K562 (cell line): ENCODE results near the gene VAC14. TPM values are rescaled to one million over a fixed set of nuclear protein-coding genes. Genes with fewer than 3 reads are reported as not detected.

Source experiments
- BCLAF1 ChIP-seq, 2 experiments: fragments of 450-650 bp in 1 of 2; IDR thresholded peaks; 2 replicates each; pipeline ENCODE4 v1.6.1; 2011 to 2017; ENCODE audit warnings: low read depth in 2 of 2, antibody characterized with exemption in 1 of 2, borderline replicate concordance in 1 of 2, low read length in 1 of 2, mild to moderate bottlenecking in 1 of 2, mixed read lengths in 1 of 2; ENCODE audit not compliant: control insufficient read depth in 1 of 2
- BRF1 ChIP-seq: IDR thresholded peaks from 3 replicates; pipeline ENCODE4 v1.6.1; 2011; ENCODE audit warnings: borderline replicate concordance, mild to moderate bottlenecking; ENCODE audit not compliant: insufficient read length; ENCODE audit errors: extremely low read depth
- EHMT2 ChIP-seq: fragments of 450-650 bp; IDR thresholded peaks from 2 replicates; pipeline ENCODE4 v1.6.1; 2018; ENCODE audit warnings: antibody characterized with exemption
- ESRRB ChIP-seq: fragments of 250-450 bp; sonication (Bioruptor Pico); IDR thresholded peaks from 2 replicates; pipeline ENCODE4 v1.5.0; 2020; ENCODE audit warnings: mild to moderate bottlenecking, moderate library complexity, borderline replicate concordance
- HCFC1 ChIP-seq: IDR thresholded peaks from 2 replicates; pipeline ENCODE4 v1.6.1; 2012; ENCODE audit warnings: low read depth, low read length, improper control_type of control experiment
- HDAC6 ChIP-seq: IDR thresholded peaks from 2 replicates; pipeline ENCODE4 v1.6.1; 2012; ENCODE audit warnings: low read depth, mild to moderate bottlenecking, control low read depth, inconsistent platforms, low read length, moderate library complexity
- HES1 ChIP-seq: fragments of 450-650 bp; IDR thresholded peaks from 2 replicates; pipeline ENCODE4 v1.6.1; 2016; ENCODE audit warnings: low read depth, mild to moderate bottlenecking, moderate library complexity
- KHSRP ChIP-seq: fragments of 450-650 bp; IDR thresholded peaks from 2 replicates; pipeline ENCODE4 v1.6.1; 2017
- RBM14 ChIP-seq: fragments of 200-400 bp; formaldehyde crosslinking; IDR thresholded peaks from 2 replicates; pipeline ENCODE4 v1.6.1; 2018; ENCODE audit warnings: low read depth, mild to moderate bottlenecking, low read length, moderate library complexity, borderline replicate concordance; ENCODE audit not compliant: insufficient read depth
- SMAD4 ChIP-seq: fragments of 250-450 bp; sonication (Bioruptor Pico); conservative IDR thresholded peaks from 2 replicates; pipeline ENCODE4 v1.8.0; 2021; ENCODE audit warnings: inconsistent platforms, mild to moderate bottlenecking, moderate library complexity
- TAL1 ChIP-seq: fragments of 450-650 bp; IDR thresholded peaks from 2 replicates; pipeline ENCODE4 v1.6.1; 2016; ENCODE audit warnings: mild to moderate bottlenecking
- ZNF583 ChIP-seq: fragments of 250-450 bp; sonication (Bioruptor Pico); IDR thresholded peaks from 2 replicates; pipeline ENCODE4 v1.4.0; 2020
- ZNF699 ChIP-seq: fragments of 250-450 bp; sonication (Bioruptor Pico); IDR thresholded peaks from 2 replicates; pipeline ENCODE4 v1.8.0; 2021; ENCODE audit warnings: mild to moderate bottlenecking, moderate library complexity; ENCODE audit not compliant: insufficient replicate concordance
- polyA plus RNA-seq, 8 experiments: library from polyadenylated mRNA; depleted of rRNA in 4 of 8; stranded (reverse) in 5 of 8; unstranded in 3 of 8; fragments of >200 nt; fragmentation: Nextera tagmentation in 2 of 8; fragmentation: Illumina TruSeq in 1 of 8; extraction: Ambion mirVana in 2 of 8; extraction: Trizol in 1 of 8; gene quantifications; 2 replicates each; pipeline versions ENCODE4 v1.2.1 to v1.2.3, GENCODE V29; 2011 to 2014; ENCODE audit warnings: inconsistent platforms in 1 of 8, missing spikeins in 1 of 8
- total RNA-seq, 7 experiments: library from RNA; depleted of rRNA in 6 of 7; stranded (reverse); fragments of >200 nt in 6 of 7; fragmentation: Illumina TruSeq in 2 of 7; extraction: Trizol in 2 of 7; gene quantifications; 2 replicates each; pipeline versions ENCODE4 v1.2.1 to v1.2.3, GENCODE V29; 2011 to 2021; ENCODE audit warnings: low replicate concordance in 1 of 7
- TF ChIP-seq, protein P1 (sequence below): sonication (generic); formaldehyde crosslinking; IDR thresholded peaks from 2 replicates; pipeline ENCODE4 v1.8.0; 2022; ENCODE audit warnings: mild to moderate bottlenecking, missing genetic modification reagents
- TF ChIP-seq, protein P2 (sequence below): fragments of 450-650 bp; formaldehyde crosslinking; IDR thresholded peaks from 2 replicates; pipeline ENCODE4 v1.4.0; 2020; ENCODE audit warnings: mild to moderate bottlenecking, moderate library complexity
- TF ChIP-seq, protein P3 (sequence below): fragments of 450-650 bp; formaldehyde crosslinking; IDR thresholded peaks from 2 replicates; pipeline ENCODE4 v1.4.0; 2022; ENCODE audit warnings: mild to moderate bottlenecking, moderate library complexity

The VAC14 gene
- total and polyA plus RNA-seq, 9 of the 15 experiments (the other 6 are each of a cell fraction or from before 2014, with no cell fraction given), result 1.3 to 41.6 (median 26.6) TPM

DNA sequence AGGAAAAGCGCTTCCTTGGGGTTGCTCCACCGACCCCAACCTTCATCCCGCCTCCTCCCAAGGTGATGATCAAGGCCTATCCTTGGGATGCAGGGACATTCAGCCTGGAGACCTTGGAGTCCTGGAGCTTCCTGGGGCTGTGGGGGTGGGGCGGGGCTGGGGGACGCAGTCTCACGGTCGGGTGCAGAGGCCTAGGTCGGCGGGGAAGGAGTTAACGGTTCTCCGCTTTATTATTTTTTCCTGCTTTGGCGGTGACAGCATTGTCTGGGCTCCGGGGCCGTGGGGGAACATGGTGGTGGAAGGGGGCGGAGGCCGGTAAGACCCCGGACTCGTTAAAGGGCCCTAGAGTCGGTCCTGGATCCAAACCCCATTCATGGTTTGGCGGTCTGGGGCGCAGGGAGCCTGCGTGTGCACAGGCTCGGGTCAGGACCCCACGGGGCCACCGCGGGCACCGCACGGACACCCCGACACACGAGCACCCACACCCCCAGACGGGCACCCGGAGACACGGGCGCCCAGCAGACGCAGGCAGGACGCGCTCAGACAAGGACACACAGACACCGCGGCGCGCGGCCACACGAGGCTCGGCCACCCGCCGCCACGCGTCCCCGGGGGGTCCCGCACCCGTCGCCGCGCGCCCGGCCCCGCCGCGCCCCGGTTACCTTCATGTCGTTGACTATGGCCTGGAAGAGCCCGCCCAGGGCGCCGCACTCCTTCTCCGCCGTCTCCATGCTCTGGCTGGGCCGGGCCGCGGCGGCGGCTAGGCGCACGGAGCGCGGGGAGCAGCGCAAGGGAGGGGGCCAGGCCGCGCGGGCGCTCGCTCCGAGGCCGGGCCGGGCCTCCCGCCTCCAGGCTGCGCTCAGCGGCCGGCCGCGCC, 115.7 kb downstream of the VAC14 start (continued):
- TF ChIP-seq, protein P1, sequence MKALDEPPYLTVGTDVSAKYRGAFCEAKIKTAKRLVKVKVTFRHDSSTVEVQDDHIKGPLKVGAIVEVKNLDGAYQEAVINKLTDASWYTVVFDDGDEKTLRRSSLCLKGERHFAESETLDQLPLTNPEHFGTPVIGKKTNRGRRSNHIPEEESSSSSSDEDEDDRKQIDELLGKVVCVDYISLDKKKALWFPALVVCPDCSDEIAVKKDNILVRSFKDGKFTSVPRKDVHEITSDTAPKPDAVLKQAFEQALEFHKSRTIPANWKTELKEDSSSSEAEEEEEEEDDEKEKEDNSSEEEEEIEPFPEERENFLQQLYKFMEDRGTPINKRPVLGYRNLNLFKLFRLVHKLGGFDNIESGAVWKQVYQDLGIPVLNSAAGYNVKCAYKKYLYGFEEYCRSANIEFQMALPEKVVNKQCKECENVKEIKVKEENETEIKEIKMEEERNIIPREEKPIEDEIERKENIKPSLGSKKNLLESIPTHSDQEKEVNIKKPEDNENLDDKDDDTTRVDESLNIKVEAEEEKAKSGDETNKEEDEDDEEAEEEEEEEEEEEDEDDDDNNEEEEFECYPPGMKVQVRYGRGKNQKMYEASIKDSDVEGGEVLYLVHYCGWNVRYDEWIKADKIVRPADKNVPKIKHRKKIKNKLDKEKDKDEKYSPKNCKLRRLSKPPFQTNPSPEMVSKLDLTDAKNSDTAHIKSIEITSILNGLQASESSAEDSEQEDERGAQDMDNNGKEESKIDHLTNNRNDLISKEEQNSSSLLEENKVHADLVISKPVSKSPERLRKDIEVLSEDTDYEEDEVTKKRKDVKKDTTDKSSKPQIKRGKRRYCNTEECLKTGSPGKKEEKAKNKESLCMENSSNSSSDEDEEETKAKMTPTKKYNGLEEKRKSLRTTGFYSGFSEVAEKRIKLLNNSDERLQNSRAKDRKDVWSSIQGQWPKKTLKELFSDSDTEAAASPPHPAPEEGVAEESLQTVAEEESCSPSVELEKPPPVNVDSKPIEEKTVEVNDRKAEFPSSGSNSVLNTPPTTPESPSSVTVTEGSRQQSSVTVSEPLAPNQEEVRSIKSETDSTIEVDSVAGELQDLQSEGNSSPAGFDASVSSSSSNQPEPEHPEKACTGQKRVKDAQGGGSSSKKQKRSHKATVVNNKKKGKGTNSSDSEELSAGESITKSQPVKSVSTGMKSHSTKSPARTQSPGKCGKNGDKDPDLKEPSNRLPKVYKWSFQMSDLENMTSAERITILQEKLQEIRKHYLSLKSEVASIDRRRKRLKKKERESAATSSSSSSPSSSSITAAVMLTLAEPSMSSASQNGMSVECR (CRISPR knock-in tag), result 0 out of 2 replicates have a peak, but pooled peaks have one; percentile 17
- TF ChIP-seq, protein P2, sequence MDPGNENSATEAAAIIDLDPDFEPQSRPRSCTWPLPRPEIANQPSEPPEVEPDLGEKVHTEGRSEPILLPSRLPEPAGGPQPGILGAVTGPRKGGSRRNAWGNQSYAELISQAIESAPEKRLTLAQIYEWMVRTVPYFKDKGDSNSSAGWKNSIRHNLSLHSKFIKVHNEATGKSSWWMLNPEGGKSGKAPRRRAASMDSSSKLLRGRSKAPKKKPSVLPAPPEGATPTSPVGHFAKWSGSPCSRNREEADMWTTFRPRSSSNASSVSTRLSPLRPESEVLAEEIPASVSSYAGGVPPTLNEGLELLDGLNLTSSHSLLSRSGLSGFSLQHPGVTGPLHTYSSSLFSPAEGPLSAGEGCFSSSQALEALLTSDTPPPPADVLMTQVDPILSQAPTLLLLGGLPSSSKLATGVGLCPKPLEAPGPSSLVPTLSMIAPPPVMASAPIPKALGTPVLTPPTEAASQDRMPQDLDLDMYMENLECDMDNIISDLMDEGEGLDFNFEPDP (CRISPR knock-in tag), result no peak
- TF ChIP-seq HDAC6, result no peak
- TF ChIP-seq, protein P3, sequence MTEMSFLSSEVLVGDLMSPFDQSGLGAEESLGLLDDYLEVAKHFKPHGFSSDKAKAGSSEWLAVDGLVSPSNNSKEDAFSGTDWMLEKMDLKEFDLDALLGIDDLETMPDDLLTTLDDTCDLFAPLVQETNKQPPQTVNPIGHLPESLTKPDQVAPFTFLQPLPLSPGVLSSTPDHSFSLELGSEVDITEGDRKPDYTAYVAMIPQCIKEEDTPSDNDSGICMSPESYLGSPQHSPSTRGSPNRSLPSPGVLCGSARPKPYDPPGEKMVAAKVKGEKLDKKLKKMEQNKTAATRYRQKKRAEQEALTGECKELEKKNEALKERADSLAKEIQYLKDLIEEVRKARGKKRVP (CRISPR knock-in tag), result no peak
- no peak for TF ChIP-seq ESRRB (CRISPR knock-in tag)
- TF ChIP-seq HCFC1, result no peak
- no peak for TF ChIP-seq BRF1
- no peak for TF ChIP-seq KHSRP
- TF ChIP-seq EHMT2, result no peak
- TF ChIP-seq HES1, result no peak
- no peak for TF ChIP-seq RBM14
- no peak for TF ChIP-seq ZNF583 (CRISPR knock-in tag)
- no peak for TF ChIP-seq TAL1
- peak; percentile 57 for TF ChIP-seq SMAD4 (CRISPR knock-in tag)
- no peak for TF ChIP-seq ZNF699 (CRISPR knock-in tag)
- TF ChIP-seq BCLAF1 (IDR thresholded peaks at IDR 0.05; ENCODE audit: borderline replicate concordance in 1 of 2, control insufficient read depth in 1 of 2, low read depth in 2 of 2, low read length in 1 of 2), result no peak
